Measurements from ENCODE around the gene ELOA2. TPM values are rescaled to one million over a fixed set of nuclear protein-coding genes. Genes with fewer than 3 reads are reported as not detected.
"Not testable (repeated sequence)": the region's sequence is repeated elsewhere in the genome, so short reads cannot be mapped to it uniquely, and the experiment has no call there.

The ELOA2 gene
- polyA plus RNA-seq, 10 donors: 0.05 to 0.22 TPM; not detected in 8

- not testable (repeated sequence) for DNase-seq
Observed at GRCh38 chr18:47023769-47024465, 11.5 kb downstream of the ELOA2 start.

DNA sequence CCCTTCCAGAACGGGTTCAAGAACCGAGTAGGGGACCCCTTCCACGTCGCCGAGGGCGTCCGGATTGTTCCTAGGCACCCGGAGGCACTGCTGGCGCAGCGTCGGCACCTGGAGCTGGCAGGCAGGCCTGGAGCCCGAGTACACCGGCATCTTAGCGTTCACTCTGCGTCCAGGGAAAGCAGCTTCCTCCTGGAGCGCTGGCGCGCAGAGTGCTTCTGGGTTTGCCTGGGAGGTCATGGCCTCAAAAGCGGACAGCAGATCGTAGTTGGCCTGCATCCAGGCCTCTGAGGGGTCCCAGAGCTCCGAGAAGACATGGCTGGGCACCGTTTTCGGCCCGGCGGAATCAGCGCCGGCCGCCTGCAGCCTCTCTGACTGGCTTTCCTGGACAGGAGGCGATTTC lies 12.6 kb downstream of the ELOA2 start:
- not testable (repeated sequence) for DNase-seq

GRCh38 chr18:47020757-47021156 lies 14.7 kb downstream of the ELOA2 start:
- DNase-seq: not testable (repeated sequence)

- not testable (repeated sequence) for DNase-seq
Observed at GRCh38 chr18:47019870-47020269, 15.6 kb downstream of the ELOA2 start.

Other genes with a start within 250 kb of the ELOA2 start
- 10 to 100 TPM; 18.3 to 31.7 (median 24.4) TPM for gene PIAS2, start 118.1 kb downstream of the ELOA2 start, polyA plus RNA-seq (ENCODE audit: insufficient read length in 10 of 10)
- gene KATNAL2, start 118.0 kb downstream of the ELOA2 start, polyA plus RNA-seq (ENCODE audit: insufficient read length in 10 of 10): 10 to 100 TPM in 2 of 10 donors, 1 to 10 TPM in 8; 3.6 to 11.0 (median 5.9) TPM
- 10 to 100 TPM; 17.4 to 30.2 (median 24.0) TPM for gene HDHD2, start 114.9 kb upstream of the ELOA2 start, polyA plus RNA-seq (ENCODE audit: insufficient read length in 10 of 10)
- gene IER3IP1, start 140.7 kb upstream of the ELOA2 start, polyA plus RNA-seq (ENCODE audit: insufficient read length in 10 of 10): 10 to 100 TPM; 20.3 to 28.8 (median 23.3) TPM
- gene SKOR2, start 216.0 kb upstream of the ELOA2 start, polyA plus RNA-seq (ENCODE audit: insufficient read length in 10 of 10): not detected